Testis (tissue), 3 donors: ENCODE results near the gene ARF4. TPM values are rescaled to one million over a fixed set of nuclear protein-coding genes. Genes with fewer than 3 reads are reported as not detected.

Experiments
- DNase-seq: peaks from one replicate; pipeline ENCODE4 v3.0.0-alpha.2; 2019
- H3K27ac ChIP-seq, 2 donors: fragments of 200-600 bp; sonication (generic); one replicate each; pipeline ENCODE4 v1.5.1; 2019
- H3K27me3 ChIP-seq: fragments of 200-600 bp; sonication (generic); one replicate; pipeline ENCODE4 v1.5.1; 2019
- H3K36me3 ChIP-seq: fragments of 200-600 bp; sonication (generic); one replicate; pipeline ENCODE4 v1.5.1; 2017; ENCODE audit warnings: low read depth; ENCODE audit errors: missing control alignments
- H3K4me1 ChIP-seq: fragments of 200-600 bp; sonication (generic); one replicate; pipeline ENCODE4 v1.5.1; 2019
- H3K4me3 ChIP-seq, 2 donors: fragments of 200-600 bp; sonication (generic); one replicate each; pipeline ENCODE4 v1.5.1; 2017 to 2019
- H3K9me3 ChIP-seq: fragments of 200-600 bp; sonication (generic); one replicate; pipeline ENCODE4 v1.5.1; 2017
- CTCF ChIP-seq, 3 experiments: fragments of 450-650 bp in 2 of 3; fragments of 200-600 bp in 1 of 3; sonication (generic) in 1 of 3; IDR thresholded peaks; one replicate each; pipeline ENCODE4 v1.5.1; 2016 to 2019; ENCODE audit warnings: antibody characterized with exemption in 3 of 3, mild to moderate bottlenecking in 2 of 3, moderate library complexity in 1 of 3
- POLR2A ChIP-seq: fragments of 450-650 bp; IDR thresholded peaks from one replicate; pipeline ENCODE4 v1.6.1; 2017; ENCODE audit warnings: antibody characterized with exemption, mild to moderate bottlenecking, moderate library complexity
- WGBS, 2 donors: methylation state at CpG; one replicate each; pipeline ENCODE4 v1.1.5; 2018; 5-methylcytosine and 5-hydroxymethylcytosine counted together
- intact Hi-C: fragments of 100-400 bp; cut with DNase I; formaldehyde crosslinking; loops from one replicate; pipeline ENCODE4 v1.15.1; 2023; ENCODE audit warnings: low total_unique reads
- polyA plus RNA-seq: library from polyadenylated mRNA; stranded (reverse); fragments of 350-450 nt; fragmentation: Illumina TruSeq; extraction: RNeasy Lipid Tissue Mini Kit (QIAGEN cat#74804); gene quantifications from one replicate; pipeline ENCODE4 v1.2.3, GENCODE V29; 2014; ENCODE audit warnings: low read depth, low replicate concordance; ENCODE audit not compliant: insufficient read depth
- total RNA-seq, 2 donors: library from RNA; depleted of rRNA; stranded (reverse); fragments of >200 nt; gene quantifications; one replicate each; pipeline ENCODE4 v1.2.3, GENCODE V29; 2016

The ARF4 gene
- total and polyA plus RNA-seq, 3 donors from 2014 or later = 169 to 224 (median 205) TPM

GRCh38 chr3:57605683-57606082 lies 8.5 kb upstream of the ARF4 start:
- no peaks in the 10 kb centered on the region for H3K9me3 ChIP-seq
- intact Hi-C loops = no loop called here
- no peaks in the 10 kb centered on the region for H3K27me3 ChIP-seq
- no peak for DNase-seq
- H3K4me3 ChIP-seq = no peak overlapping the region
- no peaks in the 10 kb centered on the region for H3K4me1 ChIP-seq
- H3K27ac ChIP-seq = no peak overlapping the region
- no peaks in the 10 kb centered on the region for H3K36me3 ChIP-seq
- TF ChIP-seq CTCF (IDR thresholded peaks at IDR 0.05) (no peak), POLR2A (no peak)

GRCh38 chr3:57604971-57605370 lies 7.8 kb upstream of the ARF4 start:
- TF ChIP-seq CTCF (IDR thresholded peaks at IDR 0.05) = no peak
- intact Hi-C loops = no loop called here

GRCh38 chr3:57600195-57600594 lies 3.1 kb upstream of the ARF4 start:
- no peaks in the 10 kb centered on the region for H3K9me3 ChIP-seq
- 88 to 94% methylated on average over 2 of the region's 2 CpGs for WGBS, 2 donors
- TF ChIP-seq CTCF (IDR thresholded peaks at IDR 0.05) (no peak), POLR2A (no peak)

More at GRCh38 chr3:57604971-57605370, 7.8 kb upstream of the ARF4 start:
- Histone ChIP-seq H3K9me3 (no peaks in the 10 kb centered on the region), H3K4me1 (no peaks in the 10 kb centered on the region), H3K4me3 (no peak overlapping the region), H3K36me3 (no peaks in the 10 kb centered on the region), H3K27me3 (no peaks in the 10 kb centered on the region), H3K27ac (no peak overlapping the region)
- WGBS, 2 donors = 32 to 61% methylated on average over 2 of the region's 2 CpGs
- no peak for DNase-seq

GRCh38 chr3:57598765-57599360 lies 1.7 kb upstream of the ARF4 start:
- H3K27ac ChIP-seq = peak overlapping the region; percentile 92 to 98
- peaks cover 32% of the 10 kb centered on the region for H3K4me1 ChIP-seq
- intact Hi-C loops = loop anchor here (5.0 kb wide), 1 partner anchor 158 kb away; the partner anchor contains the start of gene SLMAP
- no peak for DNase-seq
- no peaks in the 10 kb centered on the region for H3K9me3 ChIP-seq
- H3K36me3 ChIP-seq = no peaks in the 10 kb centered on the region
- 34 to 35% methylated on average over 5 of the region's 5 CpGs for WGBS, 2 donors
- H3K4me3 ChIP-seq = peak overlapping the region; percentile 91 to 97
- H3K27me3 ChIP-seq = no peaks in the 10 kb centered on the region
- no peak for TF ChIP-seq CTCF (IDR thresholded peaks at IDR 0.05)
- no peak for TF ChIP-seq POLR2A

More at GRCh38 chr3:57600195-57600594, 3.1 kb upstream of the ARF4 start:
- Histone ChIP-seq H3K4me1 (peaks cover 20% of the 10 kb centered on the region), H3K27me3 (no peaks in the 10 kb centered on the region), H3K36me3 (no peaks in the 10 kb centered on the region), H3K4me3 (no peak overlapping the region), H3K27ac (no peak overlapping the region)
- no peak for DNase-seq
- intact Hi-C loops = no loop called here
